ENCODE results near the gene ADGRE3. TPM values are rescaled to one million over a fixed set of nuclear protein-coding genes. Genes with fewer than 3 reads are reported as not detected.

The ADGRE3 gene
- total RNA-seq, 2 experiments from 2014 or later = not detected

- Histone ChIP-seq H3K4me1 (ENCODE audit: insufficient read depth, low read length, poor library complexity, severe bottlenecking) (peaks cover 49% of the 10 kb centered on the region), H3K4me2 (ENCODE audit: low read length) (peak within 1 kb of the TSS; percentile 85), H3K36me3 (ENCODE audit: insufficient read depth, low read length) (peaks cover 6% of the 10 kb centered on the region; the same call in 1 of the 2 replicates), H2AFZ (ENCODE audit: low read length) (peak within 1 kb of the TSS; percentile 69), H3K4me3 (ENCODE audit: low read depth, low read length, poor library complexity, severe bottlenecking) (peak within 1 kb of the TSS; percentile 80), H3K27ac (ENCODE audit: low read depth, low read length, poor library complexity, severe bottlenecking) (peak within 1 kb of the TSS; percentile 86), H3K79me2 (ENCODE audit: insufficient read depth, low read depth, low read length) (peaks cover 12% of the 10 kb centered on the region), H4K20me1 (ENCODE audit: insufficient read depth, low read length) (no peaks in the 10 kb centered on the region), H3K9me2 (ENCODE audit: insufficient read depth, low read length) (no peaks in the 10 kb centered on the region), H3K9me3 (ENCODE audit: low read length) (peaks cover 7% of the 10 kb centered on the region; the same call in 1 of the 2 replicates)
- CTCF ChIA-PET (ENCODE audit: unreplicated experiment) = interaction anchor here (0.6 to 6.8 kb wide), 3 partner anchors 113 to 224 kb away, joined by 3 to 70 read pairs (median 9); partner anchors contain the start of gene NDUFB7
- peak; percentile 95 for DNase-seq (ENCODE audit: low spot score)
- intact Hi-C loops (cut with micrococcal nuclease; ENCODE audit: unreplicated experiment) = loop anchor here (1.0 kb wide), 2 partner anchors 118 to 161 kb away; partner anchors contain the start of genes NDUFB7 and TECR
- POLR2A ChIA-PET = interaction anchor here (0.7 to 8.5 kb wide), 9 partner anchors 16 to 746 kb away, joined by 3 to 92 read pairs (median 4); partner anchors contain the start of gene NDUFB7
- TSS peak; percentile 82 for BruUV-seq (replicated peaks)
- TF ChIP-seq CTCF (conservative IDR thresholded peaks at IDR 0.05; ENCODE audit: low read length) (no peak), EZH2phosphoT487 (IDR thresholded peaks at IDR 0.05; ENCODE audit: borderline replicate concordance, low read depth, low read length) (no peak)
Observed at GRCh38 chr19:14689598-14690503, 15.2 kb upstream of the ADGRE3 start, which contains the start of gene ZNF333. ZNF333 (plus strand) TSS chr19:14690048; CDS start chr19:14693492, 3,444 bp downstream.

DNA sequence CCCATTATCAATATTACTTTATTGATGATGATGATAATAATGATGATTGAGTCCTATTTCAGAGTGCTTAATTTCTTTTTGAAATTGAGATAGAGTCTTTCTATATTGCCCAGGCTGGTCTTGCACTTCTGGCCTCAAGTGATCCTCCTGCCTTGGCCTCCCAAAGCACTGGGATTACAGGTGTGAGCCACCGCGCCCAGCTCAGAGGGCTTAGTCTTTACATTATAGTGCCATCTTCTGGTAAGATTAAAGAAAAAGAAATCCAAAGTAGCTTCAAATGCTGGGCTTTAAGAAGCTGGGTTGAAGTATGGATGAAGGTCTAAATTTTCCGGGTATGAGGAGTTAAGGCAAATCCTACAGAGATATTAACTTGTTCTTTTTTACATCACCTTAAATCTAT is 11.8 kb upstream of the ADGRE3 start:
- DNase-seq (ENCODE audit: low spot score) = peak; percentile 69
- peak; percentile 85 for TF ChIP-seq CTCF (conservative IDR thresholded peaks at IDR 0.05; ENCODE audit: low read length)
- TF ChIP-seq EZH2phosphoT487 (IDR thresholded peaks at IDR 0.05; ENCODE audit: borderline replicate concordance, low read depth, low read length) = no peak
- intact Hi-C loops (cut with micrococcal nuclease; ENCODE audit: unreplicated experiment) = loop anchor here (1.0 kb wide), 1 partner anchor 112 kb away; no protein-coding TSS in a partner anchor
- Histone ChIP-seq H3K4me1 (ENCODE audit: insufficient read depth, low read length, poor library complexity, severe bottlenecking) (peaks cover 53% of the 10 kb centered on the region), H4K20me1 (ENCODE audit: insufficient read depth, low read length) (no peaks in the 10 kb centered on the region), H3K79me2 (ENCODE audit: insufficient read depth, low read depth, low read length) (peaks cover 12% of the 10 kb centered on the region; the same call in 1 of the 2 replicates), H3K4me3 (ENCODE audit: low read depth, low read length, poor library complexity, severe bottlenecking) (no peak overlapping the region), H2AFZ (ENCODE audit: low read length) (no peak overlapping the region; the same call in 1 of the 2 replicates), H3K4me2 (ENCODE audit: low read length) (no peak overlapping the region), H3K36me3 (ENCODE audit: insufficient read depth, low read length) (no peaks in the 10 kb centered on the region), H3K9me3 (ENCODE audit: low read length) (peaks cover 7% of the 10 kb centered on the region; the same call in 1 of the 2 replicates), H3K9me2 (ENCODE audit: insufficient read depth, low read length) (no peaks in the 10 kb centered on the region), H3K27ac (ENCODE audit: low read depth, low read length, poor library complexity, severe bottlenecking) (no peak overlapping the region)
- BruUV-seq (replicated peaks) = no TSS peak
- POLR2A ChIA-PET = interaction anchor here (1.0 to 8.5 kb wide), 5 partner anchors 44 to 115 kb away, joined by 3 to 92 read pairs (median 5); partner anchors contain the start of gene NDUFB7
- CTCF ChIA-PET (ENCODE audit: unreplicated experiment) = interaction anchor here (0.7 to 6.8 kb wide), 3 partner anchors 82 to 130 kb away, joined by 3 to 70 read pairs (median 4); partner anchors contain the start of gene NDUFB7

Measured in OCI-LY7 (cell line).